ENCODE measurements around the gene CD300LB. TPM values are rescaled to one million over a fixed set of nuclear protein-coding genes. Genes with fewer than 3 reads are reported as not detected.
"Not testable (repeated sequence)": the region's sequence is repeated elsewhere in the genome, so short reads cannot be mapped to it uniquely, and the experiment has no call there.

The CD300LB gene
- polyA plus RNA-seq, 3 donors, result 88.0 to 102 (median 92.9) TPM

DNA sequence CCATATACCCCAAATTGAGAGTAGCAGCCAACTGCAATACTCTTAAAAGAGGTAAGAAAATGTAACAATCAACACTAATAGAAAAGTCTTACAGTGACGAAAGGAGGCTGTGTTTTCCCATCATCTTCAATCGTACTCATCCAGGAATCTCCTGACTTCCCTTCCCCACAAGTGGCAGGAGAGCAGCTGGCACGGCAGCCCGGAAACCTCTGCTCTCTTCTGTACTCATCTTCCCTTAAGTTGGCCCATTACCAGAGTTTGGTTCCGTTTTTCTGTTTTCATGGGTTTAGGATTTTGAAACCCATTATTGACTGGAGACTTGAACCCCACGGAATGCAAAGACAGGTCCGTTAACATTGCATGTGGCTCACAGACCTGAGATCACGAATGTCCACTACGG is 47.7 kb upstream of the CD300LB start:
- Histone ChIP-seq H3K9ac (ENCODE audit: insufficient read depth, low read length, poor library complexity, severe bottlenecking) (no peak overlapping the region), H3K79me2 (ENCODE audit: insufficient read depth, low read length) (no peaks in the 10 kb centered on the region), H3K9me3 (replicated peaks in 1 of 2; ENCODE audit: control insufficient read depth in 1 of 2, insufficient read depth in 1 of 2, low read length in 2 of 2) (no peaks in the 10 kb centered on the region), H3K4me3 (replicated peaks in 1 of 3; ENCODE audit: low read depth in 2 of 3, low read length in 3 of 3) (no peak overlapping the region), H4K20me1 (ENCODE audit: insufficient read depth, low read length) (no peaks in the 10 kb centered on the region), H3K27ac (ENCODE audit: low read depth in 1 of 2, low read length in 2 of 2) (no peak overlapping the region), H3K4me1 (ENCODE audit: control insufficient read depth in 1 of 2, insufficient read depth in 2 of 2, low read length in 2 of 2) (peaks cover 13 to 17% of the 10 kb centered on the region in 2 donors), H3K27me3 (ENCODE audit: control insufficient read depth in 2 of 2, insufficient read depth in 2 of 2, low read length in 2 of 2) (peaks cover 0 to 4% of the 10 kb centered on the region in 2 donors), H2AFZ (ENCODE audit: insufficient read depth, low read depth, low read length, poor library complexity, severe bottlenecking) (no peak overlapping the region), H3K4me2 (replicated peaks; ENCODE audit: extremely low read depth, low read length, poor library complexity, severe bottlenecking) (no peak overlapping the region), H3K36me3 (replicated peaks in 1 of 2; ENCODE audit: control insufficient read depth in 1 of 2, insufficient read depth in 2 of 2, low read length in 2 of 2) (no peaks in the 10 kb centered on the region)
- intact Hi-C loops (cut with micrococcal nuclease), result no loop called here
- H3K27ac Mint-ChIP-seq, result peak overlapping the region in 3 of 7 donors; percentile 33 to 58 (median 58)
- H3K9me3 Mint-ChIP-seq, result peaks cover 0 to 4% (median under 1%) of the 10 kb centered on the region in 7 donors
- H3K4me3 Mint-ChIP-seq, result peak overlapping the region in 1 of 2 donors; percentile 26
- TF ChIP-seq, protein P1, sequence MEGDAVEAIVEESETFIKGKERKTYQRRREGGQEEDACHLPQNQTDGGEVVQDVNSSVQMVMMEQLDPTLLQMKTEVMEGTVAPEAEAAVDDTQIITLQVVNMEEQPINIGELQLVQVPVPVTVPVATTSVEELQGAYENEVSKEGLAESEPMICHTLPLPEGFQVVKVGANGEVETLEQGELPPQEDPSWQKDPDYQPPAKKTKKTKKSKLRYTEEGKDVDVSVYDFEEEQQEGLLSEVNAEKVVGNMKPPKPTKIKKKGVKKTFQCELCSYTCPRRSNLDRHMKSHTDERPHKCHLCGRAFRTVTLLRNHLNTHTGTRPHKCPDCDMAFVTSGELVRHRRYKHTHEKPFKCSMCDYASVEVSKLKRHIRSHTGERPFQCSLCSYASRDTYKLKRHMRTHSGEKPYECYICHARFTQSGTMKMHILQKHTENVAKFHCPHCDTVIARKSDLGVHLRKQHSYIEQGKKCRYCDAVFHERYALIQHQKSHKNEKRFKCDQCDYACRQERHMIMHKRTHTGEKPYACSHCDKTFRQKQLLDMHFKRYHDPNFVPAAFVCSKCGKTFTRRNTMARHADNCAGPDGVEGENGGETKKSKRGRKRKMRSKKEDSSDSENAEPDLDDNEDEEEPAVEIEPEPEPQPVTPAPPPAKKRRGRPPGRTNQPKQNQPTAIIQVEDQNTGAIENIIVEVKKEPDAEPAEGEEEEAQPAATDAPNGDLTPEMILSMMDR (IDR thresholded peaks at IDR 0.05), result no peak
- H3K36me3 Mint-ChIP-seq, result peaks cover 0 to 5% of the 10 kb centered on the region in 2 donors
- peaks cover 13 to 24% (median 16%) of the 10 kb centered on the region in 3 donors for H3K27me3 Mint-ChIP-seq (ENCODE audit: low read depth in 3 of 3)
- 90% methylated on average over 7 of the region's 9 CpGs for WGBS (ENCODE audit: insufficient coverage)
- DNase-seq, result peak in 2 of 3 donors; percentile 45 to 70
- H3K4me1 Mint-ChIP-seq, result peaks cover 21% of the 10 kb centered on the region

DNA sequence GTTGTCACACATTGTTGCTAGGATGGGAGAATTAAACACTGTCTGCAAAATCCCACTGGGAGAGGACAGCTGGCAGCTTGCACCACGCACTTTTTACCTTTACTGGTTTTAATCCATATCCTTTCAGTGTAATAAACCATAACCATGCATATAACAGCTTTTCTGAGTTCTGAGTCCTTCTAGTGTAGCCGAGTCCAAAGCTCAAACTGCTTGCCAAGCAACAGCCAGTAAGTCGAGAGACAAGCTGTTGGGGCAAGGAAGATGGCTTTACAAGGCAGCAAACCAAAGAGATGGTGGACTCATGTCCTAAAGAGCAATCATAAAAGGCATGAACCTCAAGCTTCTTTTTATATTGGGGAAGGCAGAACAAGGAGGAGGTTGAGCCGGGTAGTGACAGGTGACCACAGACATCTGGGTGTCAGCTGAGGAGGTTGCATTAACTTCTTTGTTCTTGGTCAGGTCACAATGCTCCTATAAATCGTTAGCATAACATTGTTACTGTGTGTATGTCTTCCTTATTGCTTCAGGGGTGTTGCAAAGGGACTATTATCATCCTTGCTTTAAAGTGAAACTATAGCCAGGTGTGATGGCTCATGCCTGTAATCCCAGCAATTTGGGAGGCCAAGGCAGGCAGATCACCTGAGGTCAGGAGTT is 43.3 kb upstream of the CD300LB start:
- no peak for DNase-seq
- intact Hi-C loops (cut with micrococcal nuclease), result no loop called here
- 85% methylated on average over 2 of the region's 5 CpGs for WGBS (ENCODE audit: insufficient coverage)
- H3K9me3 Mint-ChIP-seq, result peaks cover 0 to 14% (median 3%) of the 10 kb centered on the region in 7 donors
- H3K4me3 Mint-ChIP-seq, result peak overlapping the region in 1 of 2 donors; percentile 2
- Histone ChIP-seq H3K4me2 (replicated peaks; ENCODE audit: extremely low read depth, low read length, poor library complexity, severe bottlenecking) (no peak overlapping the region), H3K4me1 (ENCODE audit: control insufficient read depth in 1 of 2, insufficient read depth in 2 of 2, low read length in 2 of 2) (peaks cover 34 to 40% of the 10 kb centered on the region in 2 donors), H3K79me2 (ENCODE audit: insufficient read depth, low read length) (no peaks in the 10 kb centered on the region), H3K9me3 (replicated peaks in 1 of 2; ENCODE audit: control insufficient read depth in 1 of 2, insufficient read depth in 1 of 2, low read length in 2 of 2) (no peaks in the 10 kb centered on the region), H2AFZ (ENCODE audit: insufficient read depth, low read depth, low read length, poor library complexity, severe bottlenecking) (no peak overlapping the region), H3K9ac (ENCODE audit: insufficient read depth, low read length, poor library complexity, severe bottlenecking) (no peak overlapping the region), H3K27ac (ENCODE audit: low read depth in 1 of 2, low read length in 2 of 2) (no peak overlapping the region), H4K20me1 (ENCODE audit: insufficient read depth, low read length) (no peaks in the 10 kb centered on the region), H3K36me3 (replicated peaks in 1 of 2; ENCODE audit: control insufficient read depth in 1 of 2, insufficient read depth in 2 of 2, low read length in 2 of 2) (no peaks in the 10 kb centered on the region), H3K4me3 (replicated peaks in 1 of 3; ENCODE audit: low read depth in 2 of 3, low read length in 3 of 3) (no peak overlapping the region), H3K27me3 (ENCODE audit: control insufficient read depth in 2 of 2, insufficient read depth in 2 of 2, low read length in 2 of 2) (peaks cover 0 to 4% of the 10 kb centered on the region in 2 donors)
- no peak overlapping the region for H3K27ac Mint-ChIP-seq
- peaks cover 12 to 20% (median 18%) of the 10 kb centered on the region in 3 donors for H3K27me3 Mint-ChIP-seq (ENCODE audit: low read depth in 3 of 3)
- TF ChIP-seq, protein P1 (IDR thresholded peaks at IDR 0.05), result no peak
- peaks cover 0 to 7% of the 10 kb centered on the region in 2 donors for H3K36me3 Mint-ChIP-seq
- peaks cover 37% of the 10 kb centered on the region for H3K4me1 Mint-ChIP-seq

DNA sequence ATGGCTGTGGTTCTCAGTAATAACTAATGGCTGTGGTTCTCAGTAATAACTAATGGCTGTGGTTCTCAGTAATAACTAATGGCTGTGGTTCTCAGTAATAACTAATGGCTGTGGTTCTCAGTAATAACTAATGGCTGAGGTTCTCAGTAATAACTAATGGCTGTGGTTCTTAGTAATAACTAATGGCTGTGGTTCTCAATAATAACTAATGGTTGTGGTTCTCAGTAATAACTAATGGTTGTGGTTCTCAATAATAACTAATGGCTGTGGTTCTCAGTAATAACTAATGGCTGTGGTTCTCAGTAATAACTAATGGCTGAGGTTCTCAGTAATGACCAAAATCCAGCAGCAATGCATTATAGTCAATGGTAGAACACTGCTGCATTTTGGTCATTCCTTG is 42.4 kb upstream of the CD300LB start:
- H3K27me3 ChIP-seq (ENCODE audit: control insufficient read depth in 2 of 2, insufficient read depth in 2 of 2, low read length in 2 of 2); H3K36me3 ChIP-seq (replicated peaks in 1 of 2; ENCODE audit: control insufficient read depth in 1 of 2, insufficient read depth in 2 of 2, low read length in 2 of 2); H3K4me3 Mint-ChIP-seq; H3K4me3 ChIP-seq (replicated peaks in 1 of 3; ENCODE audit: low read depth in 2 of 3, low read length in 3 of 3); H3K4me2 ChIP-seq (replicated peaks; ENCODE audit: extremely low read depth, low read length, poor library complexity, severe bottlenecking); H3K79me2 ChIP-seq (ENCODE audit: insufficient read depth, low read length); H3K27ac ChIP-seq (ENCODE audit: low read depth in 1 of 2, low read length in 2 of 2); H4K20me1 ChIP-seq (ENCODE audit: insufficient read depth, low read length); H2AFZ ChIP-seq (ENCODE audit: insufficient read depth, low read depth, low read length, poor library complexity, severe bottlenecking); H3K9ac ChIP-seq (ENCODE audit: insufficient read depth, low read length, poor library complexity, severe bottlenecking); DNase-seq; H3K27ac Mint-ChIP-seq; H3K36me3 Mint-ChIP-seq; H3K9me3 ChIP-seq (replicated peaks in 1 of 2; ENCODE audit: control insufficient read depth in 1 of 2, insufficient read depth in 1 of 2, low read length in 2 of 2); intact Hi-C loops (cut with micrococcal nuclease): not testable (repeated sequence)
- peaks cover 0 to 15% (median 3%) of the 10 kb centered on the region in 7 donors for H3K9me3 Mint-ChIP-seq
- peaks cover 39% of the 10 kb centered on the region for H3K4me1 Mint-ChIP-seq
- H3K4me1 ChIP-seq (ENCODE audit: control insufficient read depth in 1 of 2, insufficient read depth in 2 of 2, low read length in 2 of 2), result peaks cover 38 to 41% of the 10 kb centered on the region in 2 donors
- H3K27me3 Mint-ChIP-seq (ENCODE audit: low read depth in 3 of 3), result peaks cover 12 to 20% (median 17%) of the 10 kb centered on the region in 3 donors
